B cell (primary cell): ENCODE results near the gene IFNG-AS1. TPM values are rescaled to one million over a fixed set of nuclear protein-coding genes. Genes with fewer than 3 reads are reported as not detected.

Experiments used
- ATAC-seq: fragments of 200-7000 bp; cut with Tn5 transposase; one replicate; pipeline ENCODE4 v1.10.0; 2021; ENCODE audit warnings: low read depth, mild to moderate bottlenecking, moderate number of reproducible peaks, moderate library complexity
- CTCF ChIA-PET: fragments of 350-600 bp; sonication (Branson Sonifier 250); formaldehyde crosslinking; loops from one replicate; lab custom pipeline; 2021; ENCODE audit warnings: antibody characterized with exemption, inconsistent platforms; lab: Charles Lee
- POLR2A ChIA-PET: fragments of 350-600 bp; sonication (Branson Sonifier 250); formaldehyde crosslinking; loops from one replicate; lab custom pipeline; 2021; ENCODE audit warnings: antibody characterized with exemption; lab: Charles Lee
- DNase-seq: peaks from one replicate; pipeline ENCODE4 v3.0.0; 2013
- H2AFZ ChIP-seq: 2 replicates; pipeline ENCODE4 v1.6.1; 2012; ENCODE audit warnings: mild to moderate bottlenecking, low read depth, low read length; ENCODE audit not compliant: insufficient read depth, poor library complexity, severe bottlenecking
- H3K27ac ChIP-seq, 2 donors: 1 replicate in 1 of 2; 2 replicates in 1 of 2; pipeline ENCODE4 v1.5.1; 2012 to 2013; ENCODE audit warnings: low read length in 2 of 2, mild to moderate bottlenecking in 2 of 2, moderate library complexity in 1 of 2
- H3K27me3 ChIP-seq, 4 experiments: fragments of 200-600 bp in 1 of 4; sonication (generic) in 1 of 4; replicated peaks in 1 of 4; 1 replicate in 2 of 4; 2 replicates in 2 of 4; pipeline versions ENCODE4 v1.6.1 to v1.7.0; 2013 to 2016; ENCODE audit warnings: low read length in 3 of 4, mild to moderate bottlenecking in 2 of 4, mixed read lengths in 1 of 4, moderate library complexity in 1 of 4; ENCODE audit not compliant: insufficient read depth in 4 of 4, control insufficient read depth in 3 of 4; ENCODE audit errors: control extremely low read depth in 1 of 4
- H3K36me3 ChIP-seq, 2 experiments: replicated peaks in 1 of 2; 1 replicate in 1 of 2; 2 replicates in 1 of 2; pipeline versions ENCODE4 v1.6.1 to v1.7.1; 2013; ENCODE audit warnings: low read length in 1 of 2; ENCODE audit not compliant: insufficient read depth in 2 of 2, control insufficient read depth in 1 of 2; ENCODE audit errors: control extremely low read depth in 1 of 2, extremely low read depth in 1 of 2
- H3K4me1 ChIP-seq, 2 donors: fragments of 200-600 bp in 1 of 2; sonication (generic) in 1 of 2; 1 replicate in 1 of 2; 2 replicates in 1 of 2; pipeline versions ENCODE4 v1.5.1 to v1.6.1; 2013 to 2017; ENCODE audit warnings: low read length in 2 of 2; ENCODE audit not compliant: control insufficient read depth in 2 of 2, insufficient read depth in 2 of 2
- H3K4me2 ChIP-seq: replicated peaks from 2 replicates; pipeline ENCODE3; 2012; ENCODE audit warnings: mild to moderate bottlenecking, low read depth, low read length; ENCODE audit not compliant: poor library complexity, severe bottlenecking
- H3K4me3 ChIP-seq, 5 experiments: fragments of 200-600 bp in 1 of 5; sonication (generic) in 1 of 5; 1 replicate in 3 of 5; 2 replicates in 2 of 5; pipeline versions ENCODE4 v1.5.1 to v1.7.0; 2011 to 2016; ENCODE audit warnings: low read length in 4 of 5, mild to moderate bottlenecking in 4 of 5, low read depth in 2 of 5, control low read depth in 1 of 5, moderate library complexity in 1 of 5; ENCODE audit not compliant: insufficient read depth in 1 of 5; ENCODE audit errors: control extremely low read depth in 1 of 5, extremely low read depth in 1 of 5
- H3K79me2 ChIP-seq: fragments of 200-600 bp; sonication (generic); one replicate; pipeline ENCODE4 v1.6.0; 2016; ENCODE audit warnings: low read length; ENCODE audit not compliant: control insufficient read depth, insufficient read depth
- H3K9ac ChIP-seq: fragments of 200-600 bp; sonication (generic); 2 replicates; pipeline ENCODE4 v1.6.1; 2017; ENCODE audit warnings: mild to moderate bottlenecking, low read length, moderate library complexity
- H3K9me3 ChIP-seq, 3 donors: one replicate each; pipeline versions ENCODE4 v1.6.1 to v1.7.1; 2013; ENCODE audit warnings: low read length in 2 of 3; ENCODE audit not compliant: control insufficient read depth in 2 of 3, insufficient read depth in 1 of 3; ENCODE audit errors: control extremely low read depth in 1 of 3
- H4K20me1 ChIP-seq: 2 replicates; pipeline ENCODE4 v1.6.0; 2012; ENCODE audit warnings: mild to moderate bottlenecking, low read length; ENCODE audit not compliant: insufficient read depth, control insufficient read depth, poor library complexity, severe bottlenecking
- H3K27ac Mint-ChIP-seq: one replicate; pipeline ENCODE4 v1.8.0; 2021; ENCODE audit warnings: mixed read lengths
- H3K27me3 Mint-ChIP-seq: one replicate; pipeline ENCODE4 v1.8.0; 2021; ENCODE audit warnings: mixed read lengths
- H3K4me1 Mint-ChIP-seq: one replicate; pipeline ENCODE4 v1.8.0; 2021; ENCODE audit warnings: mixed read lengths
- H3K4me3 Mint-ChIP-seq: one replicate; pipeline ENCODE4 v1.8.0; 2021; ENCODE audit warnings: mixed read lengths
- H3K9me3 Mint-ChIP-seq: one replicate; pipeline ENCODE4 v1.8.0; 2022; ENCODE audit warnings: mixed read lengths; ENCODE audit not compliant: insufficient read depth
- CTCF ChIP-seq: fragments of 200-600 bp; IDR thresholded peaks from one replicate; pipeline ENCODE4 v1.8.0; 2022; ENCODE audit warnings: antibody characterized with exemption, mild to moderate bottlenecking
- EZH2 ChIP-seq: IDR thresholded peaks from 2 replicates; pipeline ENCODE4 v1.6.1; 2012; ENCODE audit warnings: borderline replicate concordance, low read depth, mild to moderate bottlenecking, moderate library complexity, low read length; ENCODE audit not compliant: insufficient read depth, poor library complexity, severe bottlenecking
- WGBS: methylation state at CpG from one replicate; pipeline ENCODE4 v1.1.5; 2013; ENCODE audit warnings: missing lambda C conversion rate; ENCODE audit not compliant: insufficient coverage; 5-methylcytosine and 5-hydroxymethylcytosine counted together
- intact Hi-C: fragments of 100-400 bp; cut with micrococcal nuclease; formaldehyde crosslinking; loops from one replicate; pipeline ENCODE4 v1.10.0; 2022
- polyA plus RNA-seq: library from polyadenylated mRNA; depleted of rRNA; stranded (reverse); fragments of >200 nt; gene quantifications from 2 replicates; pipeline ENCODE4 v1.2.3, GENCODE V29; 2012
- total RNA-seq, 2 donors: library from RNA; stranded (reverse); fragments of 120-200 nt in 1 of 2; gene quantifications; 1 replicate in 1 of 2; 2 replicates in 1 of 2; pipeline versions ENCODE4 v1.2.3 to v1.2.4, GENCODE V29; 2013 to 2022

IFNG-AS1 gene
- total and polyA plus RNA-seq, 2 donors (not counting 1 experiment from before 2014, with no cell fraction given) = 1.8 to 19.0 TPM

- H3K4me3 ChIP-seq = no peak overlapping the region
- Mint-ChIP-seq H3K9me3 (peaks cover 3% of the 10 kb centered on the region), H3K4me3 (no peak overlapping the region), H3K27ac (no peak overlapping the region), H3K4me1 (no peaks in the 10 kb centered on the region), H3K27me3 (no peaks in the 10 kb centered on the region)
- H3K9me3 ChIP-seq = no peaks in the 10 kb centered on the region
- no peak overlapping the region for H2AFZ ChIP-seq
- TF ChIP-seq EZH2 (no peak), CTCF (no peak)
- H3K4me2 ChIP-seq = no peak overlapping the region
- no peak overlapping the region for H3K27ac ChIP-seq
- no peak overlapping the region for H3K9ac ChIP-seq
- H3K27me3 ChIP-seq = no peaks in the 10 kb centered on the region
- DNase-seq = no peak
- H3K79me2 ChIP-seq = no peaks in the 10 kb centered on the region
- ChIA-PET CTCF (interaction anchor here (0.8 kb wide), 1 partner anchor 40 kb away, joined by 3 read pairs; no protein-coding TSS in a partner anchor), POLR2A (no interaction called here)
- peaks cover 0 to 3% of the 10 kb centered on the region in 2 donors for H3K4me1 ChIP-seq
- intact Hi-C loops = no loop called here
- H3K36me3 ChIP-seq = no peaks in the 10 kb centered on the region
- 100% methylated on average over 1 of the region's 4 CpGs for WGBS
- no peaks in the 10 kb centered on the region for H4K20me1 ChIP-seq
- no peak for ATAC-seq
Measured at GRCh38 chr12:67981287-67982162, 7.7 kb upstream of the IFNG-AS1 start.

GRCh38 chr12:67982164-67982563 is 7.1 kb upstream of the IFNG-AS1 start:
- no peaks in the 10 kb centered on the region for H3K79me2 ChIP-seq
- no peaks in the 10 kb centered on the region for H3K9me3 ChIP-seq
- CTCF ChIA-PET = no interaction called here
- POLR2A ChIA-PET = no interaction called here
- TF ChIP-seq CTCF (no peak), EZH2 (no peak)
- 93% methylated on average over 5 of the region's 6 CpGs for WGBS
- ATAC-seq (no peak), DNase-seq (no peak)
- no peak overlapping the region for H3K9ac ChIP-seq
- no peak overlapping the region for H3K27ac ChIP-seq
- no peaks in the 10 kb centered on the region for H3K27me3 ChIP-seq
- H3K4me3 Mint-ChIP-seq = no peak overlapping the region
- H3K9me3 Mint-ChIP-seq = peaks cover 5% of the 10 kb centered on the region
- no peak overlapping the region for H3K4me2 ChIP-seq
- no peaks in the 10 kb centered on the region for H3K36me3 ChIP-seq
- H3K4me1 Mint-ChIP-seq = peaks cover 3% of the 10 kb centered on the region
- H2AFZ ChIP-seq = no peak overlapping the region
- H3K27me3 Mint-ChIP-seq = no peaks in the 10 kb centered on the region
- H3K27ac Mint-ChIP-seq = no peak overlapping the region
- intact Hi-C loops = no loop called here
- no peaks in the 10 kb centered on the region for H4K20me1 ChIP-seq
- peaks cover 0 to 6% of the 10 kb centered on the region in 2 donors for H3K4me1 ChIP-seq
- no peak overlapping the region for H3K4me3 ChIP-seq
